ENCODE results near the gene GLCE.

The GLCE gene

DNA sequence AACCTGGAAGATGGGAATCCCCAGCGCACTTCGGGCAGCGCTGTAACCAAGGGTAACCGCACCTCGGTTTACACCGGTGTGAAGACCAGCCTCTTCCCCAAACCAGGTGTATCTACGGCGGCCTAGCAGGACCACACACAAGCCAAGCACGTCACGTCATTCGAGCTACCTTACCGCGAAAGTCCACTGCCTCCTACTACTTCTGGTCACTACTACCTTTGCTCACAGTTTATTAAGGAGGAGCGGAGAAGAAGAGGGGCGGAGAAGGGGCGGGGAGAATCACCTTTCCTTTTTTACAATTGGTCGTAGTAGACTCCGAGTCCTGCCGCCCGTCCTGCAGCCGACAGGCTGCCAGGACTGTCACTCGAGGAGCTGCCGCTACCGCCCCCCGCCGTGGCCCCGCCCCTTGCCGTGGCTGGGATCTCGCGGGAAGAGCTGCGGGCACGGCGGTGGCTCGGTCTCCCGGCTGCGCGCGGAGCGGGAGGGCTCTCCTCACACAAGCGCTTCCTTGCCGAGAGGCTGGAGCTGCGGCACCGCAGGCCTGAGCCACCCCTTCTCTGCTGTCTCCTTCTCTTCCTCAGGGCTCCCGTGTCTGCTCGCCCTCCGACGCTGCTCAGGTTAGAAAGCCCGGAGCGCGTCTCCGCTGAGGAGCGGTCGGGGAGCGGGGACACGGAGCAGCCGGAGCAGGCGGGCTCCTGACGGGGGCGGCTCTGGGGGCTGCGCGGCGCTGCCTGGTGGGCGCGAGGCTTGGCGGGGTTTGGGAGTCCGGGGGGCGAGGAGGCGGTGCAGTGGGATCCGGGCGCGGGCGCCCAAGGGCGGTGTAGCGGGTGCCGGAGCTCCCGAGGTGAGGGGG lies at the start of gene GLCE:
TSS of gene GLCE (plus strand) at position 495 of the 853 bp plus-strand sequence. CDS start 95,172 bp downstream, outside the sequence.
- DNase-seq, result peak; percentile 84 to 96

DNA sequence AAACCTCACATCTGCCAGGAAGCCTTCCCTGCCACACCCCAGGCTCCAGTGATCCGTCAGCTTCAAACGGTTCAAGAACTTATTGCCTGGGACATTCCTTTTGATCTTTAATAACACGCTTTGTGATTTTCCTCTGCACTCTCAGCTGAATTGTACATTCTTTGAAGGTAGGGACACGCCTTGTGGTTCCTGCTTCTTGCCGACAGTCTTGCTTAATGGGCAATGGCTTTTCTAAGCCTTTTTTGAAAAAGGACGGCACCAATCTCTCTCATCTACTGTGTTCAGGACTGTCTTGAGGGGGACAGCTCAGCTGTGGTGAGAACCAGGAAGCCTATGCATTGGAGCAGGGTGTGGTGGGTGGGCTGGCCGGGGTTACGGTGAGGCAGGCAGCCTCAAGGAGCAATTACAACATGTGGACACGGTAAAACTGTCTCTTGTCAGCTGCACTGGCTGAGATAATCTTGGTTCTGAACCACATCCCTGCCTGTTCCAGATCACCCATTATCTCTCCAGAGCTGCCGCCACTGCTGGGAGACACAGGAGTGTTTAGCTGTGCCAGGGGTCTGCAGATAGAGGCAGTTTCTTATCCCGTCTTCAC lies 46.0 kb upstream of the GLCE start:
- no peak for DNase-seq

DNA sequence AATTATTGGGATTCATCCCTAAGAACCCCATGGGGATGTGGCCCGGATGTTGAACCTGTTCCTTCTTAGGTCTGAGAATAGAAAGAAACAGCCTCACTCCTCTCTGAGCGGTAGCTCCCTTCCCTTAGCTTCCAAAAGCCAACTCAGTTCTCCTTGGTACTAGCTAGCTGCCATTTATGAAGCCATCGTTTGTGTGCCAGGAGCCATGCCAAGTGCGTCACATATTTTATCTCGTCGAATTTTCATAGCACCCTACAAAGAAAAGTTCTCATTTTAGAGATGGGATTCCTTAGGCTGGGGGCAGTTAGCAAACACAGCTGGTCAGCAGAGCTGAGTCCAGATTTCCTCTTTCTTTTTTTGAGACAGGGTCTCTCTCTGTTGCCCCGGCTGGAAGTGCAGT lies 45.4 kb upstream of the GLCE start:
- DNase-seq, result no peak

DNA sequence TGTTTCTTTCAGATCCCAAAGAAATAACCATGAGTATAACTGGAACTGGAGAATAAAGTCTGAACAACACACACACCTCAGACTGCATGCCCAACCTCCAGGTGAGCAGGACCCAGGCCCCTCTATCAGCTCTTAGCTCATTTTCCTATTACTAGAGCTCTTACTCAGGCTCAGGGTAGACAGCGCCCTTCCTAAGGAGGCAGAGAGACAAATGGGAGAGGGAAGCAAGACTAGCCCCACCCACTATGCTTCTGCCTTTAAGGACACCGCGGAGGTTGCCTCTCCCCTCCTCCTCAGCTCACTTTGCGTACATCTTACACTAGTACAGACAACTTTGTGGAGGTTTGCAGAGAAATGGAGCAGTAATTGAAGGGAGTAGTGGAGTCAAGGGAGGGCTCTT lies 44.0 kb upstream of the GLCE start:
- DNase-seq, result no peak

DNA sequence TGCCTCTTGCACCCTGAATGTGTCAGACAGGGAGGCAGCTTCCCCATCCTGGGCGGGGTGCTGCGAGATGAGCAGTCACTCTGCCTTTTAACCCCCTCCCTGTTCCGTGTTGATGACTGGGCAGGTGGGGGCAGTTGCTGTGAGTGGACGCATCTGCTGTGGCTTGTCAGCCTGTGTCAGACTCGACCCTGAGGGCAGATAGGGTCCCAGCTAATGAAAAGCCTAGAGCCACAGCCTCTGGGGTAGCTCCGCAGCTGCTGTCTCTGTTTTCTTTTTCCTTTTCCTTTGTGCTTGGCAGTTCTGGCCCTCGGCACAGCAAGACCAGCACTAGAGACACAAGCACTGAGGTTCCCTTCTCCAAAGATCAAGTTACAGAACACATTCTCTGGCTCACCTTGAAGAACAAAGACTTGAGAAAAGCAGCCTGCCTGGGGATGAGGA lies 43.0 kb upstream of the GLCE start:
- no peak for DNase-seq

DNA sequence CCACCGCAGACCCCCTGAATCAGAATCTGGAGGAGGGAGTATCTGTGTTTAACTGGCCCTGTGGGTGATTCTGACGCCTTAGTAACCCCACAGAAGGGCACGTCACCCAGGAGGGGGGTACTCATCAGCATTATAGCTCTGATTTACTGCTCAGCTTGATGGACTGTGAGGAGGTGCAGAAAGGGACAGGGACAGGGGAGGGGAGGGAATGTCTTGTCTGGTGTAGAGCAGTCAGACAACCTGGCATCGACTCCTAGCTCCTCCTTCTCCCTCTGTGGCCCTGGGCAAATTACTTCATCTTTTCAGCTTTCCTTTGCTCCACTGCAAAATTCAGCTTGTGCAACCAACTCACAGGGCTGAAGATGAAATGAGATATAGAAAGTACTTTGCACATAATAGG lies 42.3 kb upstream of the GLCE start:
- DNase-seq, result no peak

DNA sequence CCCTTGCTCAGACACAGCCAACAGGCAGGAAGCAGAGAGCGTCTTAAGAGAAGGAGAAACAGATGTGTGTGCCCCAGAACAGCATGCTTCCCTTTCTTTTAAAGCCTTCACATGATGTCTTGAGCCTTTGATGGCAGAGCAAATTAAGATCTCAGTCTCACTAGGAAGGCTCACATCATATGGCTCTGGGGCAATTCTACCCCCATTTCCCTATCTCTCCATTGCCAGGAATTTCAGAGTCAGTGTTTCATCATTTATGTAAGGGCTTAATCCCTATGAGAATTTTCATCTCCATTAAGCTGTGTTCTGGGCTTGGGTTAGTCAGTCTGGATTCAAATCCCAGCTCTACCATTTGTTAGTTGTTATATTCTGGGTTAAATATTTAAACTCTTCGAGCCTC lies 41.4 kb upstream of the GLCE start:
- no peak for DNase-seq

DNA sequence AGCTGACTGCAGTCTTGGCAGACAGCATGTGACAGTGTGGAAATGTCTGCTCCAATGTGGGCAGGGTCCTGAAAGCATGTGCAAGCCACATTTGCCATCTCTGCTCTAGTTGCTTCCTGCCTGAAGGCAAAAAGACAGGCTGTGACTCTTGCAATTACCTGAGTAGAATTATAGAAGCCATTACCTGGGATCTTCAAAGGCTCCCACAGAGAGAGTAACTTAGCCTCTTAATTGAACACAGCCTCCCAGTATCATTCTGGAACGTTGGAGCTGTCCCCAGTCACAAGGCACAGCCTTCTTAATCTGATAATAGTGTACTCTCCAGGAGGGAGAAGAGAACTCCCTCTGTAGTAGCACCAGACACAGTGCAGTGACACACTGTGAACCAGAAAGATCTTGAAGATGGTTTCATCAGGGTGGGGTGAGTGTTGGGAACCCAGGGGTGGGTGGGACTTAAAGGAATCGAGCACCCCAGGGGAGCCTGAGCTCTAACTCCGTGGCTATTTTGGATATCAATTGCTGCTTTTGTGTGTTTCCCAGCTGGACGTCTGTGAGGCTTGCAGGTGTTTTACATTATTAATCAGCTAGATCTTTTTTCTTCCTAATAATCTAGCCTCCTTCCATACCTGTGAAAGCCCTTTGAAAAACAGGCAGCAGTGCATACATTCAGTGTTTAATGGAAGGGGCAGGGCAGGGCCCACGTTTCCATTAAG lies 40.6 kb upstream of the GLCE start:
- no peak for DNase-seq

DNA sequence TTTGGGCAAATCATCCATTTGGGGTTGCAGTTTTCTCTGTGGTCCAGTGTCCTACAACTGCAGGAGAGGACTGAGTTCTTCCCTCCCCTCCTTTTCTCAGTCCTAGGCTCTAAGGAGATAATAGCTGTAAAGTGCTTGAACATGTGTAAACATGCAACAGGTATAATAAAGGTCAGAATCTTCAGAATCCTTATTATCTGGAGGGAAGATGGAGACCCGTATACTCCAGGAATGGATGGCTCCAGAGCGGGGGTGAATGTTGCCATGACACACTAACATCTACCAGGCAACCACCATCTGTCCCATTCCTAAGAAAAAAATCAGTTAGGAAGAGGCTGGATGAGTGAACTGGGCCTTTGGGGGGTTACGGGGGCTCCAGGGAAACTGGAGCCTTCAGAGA lies 39.7 kb upstream of the GLCE start:
- no peak for DNase-seq

DNA sequence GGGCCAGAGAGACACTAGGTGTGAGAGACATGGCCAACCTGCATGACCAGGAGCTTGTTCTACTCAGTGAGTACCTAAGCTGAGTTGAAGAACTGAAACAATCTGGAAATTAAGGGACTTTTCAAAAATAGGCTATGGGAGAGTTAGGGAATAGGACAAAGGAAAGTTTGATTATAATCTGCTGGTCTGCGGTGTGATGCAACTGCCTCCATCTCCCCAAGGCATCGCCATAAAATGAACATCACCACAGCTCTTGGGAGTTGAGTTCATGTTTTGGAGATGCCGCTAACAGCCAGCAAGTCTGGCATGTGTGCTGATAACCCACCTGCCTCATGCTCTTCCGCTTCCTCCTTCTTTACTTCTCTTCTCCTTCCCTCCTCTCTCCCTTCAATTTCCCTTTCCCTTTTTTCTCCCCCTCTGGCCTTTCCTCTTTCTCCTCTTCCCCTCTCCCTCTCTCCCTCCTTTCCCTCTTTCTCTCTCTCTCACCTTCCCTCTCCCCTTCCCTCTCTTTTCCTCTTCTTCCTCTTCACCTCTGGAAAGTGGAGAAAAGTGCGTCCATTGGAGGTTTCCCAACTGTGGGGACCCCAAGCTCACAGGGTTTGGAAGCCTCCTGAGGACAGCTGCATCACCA lies 39.1 kb upstream of the GLCE start:
- DNase-seq, result no peak

DNA sequence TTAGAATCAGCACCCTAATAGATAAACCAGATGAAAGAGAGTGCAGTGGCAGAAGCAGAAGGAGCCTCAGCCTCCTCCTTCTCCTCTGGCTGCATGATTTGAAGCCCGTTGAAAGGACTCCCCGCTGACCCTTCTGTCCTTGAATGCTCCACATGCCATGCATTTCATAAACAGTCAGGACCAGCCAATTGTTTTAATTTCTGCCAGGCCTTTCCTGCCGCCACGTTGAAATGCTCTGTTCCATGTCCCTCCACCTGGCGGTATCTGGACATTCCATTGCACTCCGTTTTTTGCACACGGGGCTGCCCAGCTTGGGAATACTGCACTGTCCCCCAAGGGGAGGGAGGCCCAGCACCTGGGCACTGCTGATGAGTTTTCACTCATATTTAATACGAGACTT lies 35.2 kb upstream of the GLCE start:
- DNase-seq, result no peak

DNA sequence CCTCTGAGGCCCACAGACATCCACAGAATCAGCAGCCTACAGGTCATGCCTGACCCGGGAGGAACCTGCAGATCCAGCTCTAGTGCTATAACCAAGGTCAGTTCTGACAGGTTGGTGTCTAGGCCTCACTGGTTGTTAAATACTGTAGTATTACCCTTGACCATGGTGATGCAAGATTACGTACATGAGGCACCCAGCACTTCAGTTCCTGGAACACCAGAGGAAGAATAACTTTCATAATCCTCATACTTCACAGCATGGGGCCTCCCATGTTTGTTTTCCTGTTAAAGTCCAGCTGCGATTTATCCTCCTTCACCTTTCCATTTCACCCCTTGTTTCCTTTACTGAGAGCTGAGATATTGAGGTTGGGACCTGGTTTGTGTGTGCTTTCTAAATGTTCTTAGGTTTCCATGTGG lies 34.4 kb upstream of the GLCE start:
- DNase-seq, result no peak

DNA sequence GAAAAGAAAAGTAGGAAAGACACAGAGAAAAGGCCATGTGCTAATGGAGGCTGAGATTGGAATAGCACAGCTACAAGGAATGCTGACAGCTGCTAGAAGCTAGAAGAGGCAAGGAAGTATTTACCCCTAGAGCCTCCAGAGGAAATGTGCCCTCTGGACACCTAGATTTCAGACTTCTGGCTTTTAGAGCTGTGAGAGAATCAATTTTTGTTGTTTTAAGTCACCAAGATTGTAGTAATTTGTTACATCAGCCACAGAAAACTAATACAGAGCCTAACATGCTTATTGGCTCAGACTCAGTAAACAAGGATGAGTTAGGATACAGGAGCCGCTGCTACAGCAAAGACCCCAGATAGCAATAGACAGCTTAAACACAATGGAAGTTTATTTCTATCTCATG lies 33.1 kb upstream of the GLCE start:
- DNase-seq, result no peak

DNA sequence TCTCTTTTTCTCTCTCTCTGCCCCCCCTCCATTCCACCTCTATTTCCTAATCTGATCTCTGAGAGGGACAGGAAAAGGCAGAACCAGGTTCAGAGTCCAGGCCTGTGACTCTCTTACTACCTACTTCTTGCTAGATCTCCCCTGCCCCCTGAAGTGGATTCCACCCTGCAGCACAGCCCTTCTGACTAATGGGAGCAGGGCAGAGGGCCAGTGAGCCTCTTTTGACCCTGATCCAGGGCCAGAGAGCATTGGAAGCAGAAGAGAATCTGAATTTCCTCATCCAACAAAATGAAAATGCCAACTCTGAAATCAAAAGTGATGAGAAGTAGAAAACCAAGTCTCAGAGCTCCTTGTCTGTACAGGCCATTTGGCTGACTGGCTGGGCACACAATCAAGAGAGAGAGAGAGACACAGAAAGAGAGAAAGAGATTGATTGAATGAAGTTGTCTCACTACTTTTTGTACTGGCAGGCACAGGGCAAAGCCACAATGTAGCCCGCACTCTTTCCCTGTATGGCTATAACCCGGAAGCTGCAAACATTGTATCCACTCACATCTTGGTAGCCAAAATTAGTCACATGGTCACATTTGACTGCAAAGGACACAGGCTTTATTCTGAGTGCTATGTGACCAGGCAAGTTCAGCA lies 31.6 kb upstream of the GLCE start:
- DNase-seq, result peak in 1 of 2 experiments; percentile 75

DNA sequence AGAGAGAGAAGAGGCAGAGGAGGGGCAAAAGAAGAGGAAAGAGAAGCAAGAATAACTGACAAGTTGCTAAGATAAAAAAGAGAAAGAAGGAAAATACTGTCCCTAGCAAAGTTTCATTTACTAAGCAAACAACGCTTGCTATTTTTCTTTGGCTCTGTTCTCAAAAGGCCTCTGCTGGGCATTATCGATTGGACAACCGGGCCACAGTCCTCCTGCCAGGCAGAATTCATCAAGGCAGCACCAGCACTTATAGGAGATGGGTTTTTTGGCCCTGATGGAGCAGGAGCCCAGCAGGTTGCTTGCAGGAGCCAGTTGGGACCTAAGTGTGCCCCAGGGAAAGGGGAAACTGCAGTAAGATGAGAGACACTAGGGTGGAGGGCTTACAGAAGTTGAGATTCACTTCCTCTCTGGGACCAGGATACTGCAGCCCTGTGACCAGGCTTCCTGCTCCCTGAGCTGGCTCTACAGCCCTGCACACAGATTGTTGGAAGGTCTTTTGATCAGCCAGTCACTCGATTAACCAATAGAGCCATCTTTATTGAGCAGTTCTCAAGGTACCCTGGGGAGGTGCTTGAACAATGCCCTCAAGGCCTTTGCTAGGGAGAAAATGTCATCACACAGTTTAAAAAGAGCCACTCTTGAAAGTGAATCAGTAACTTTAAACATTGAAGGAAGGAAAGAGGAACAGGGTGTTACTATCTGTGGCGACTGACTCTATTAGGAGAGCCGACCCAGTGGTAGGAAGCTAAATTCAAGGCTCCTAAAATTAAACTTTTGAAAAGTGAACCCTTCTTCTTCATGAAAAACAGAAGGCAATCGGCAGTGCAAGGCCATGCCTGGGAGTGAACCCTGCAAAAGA lies 28.8 kb upstream of the GLCE start:
- no peak for DNase-seq

DNA sequence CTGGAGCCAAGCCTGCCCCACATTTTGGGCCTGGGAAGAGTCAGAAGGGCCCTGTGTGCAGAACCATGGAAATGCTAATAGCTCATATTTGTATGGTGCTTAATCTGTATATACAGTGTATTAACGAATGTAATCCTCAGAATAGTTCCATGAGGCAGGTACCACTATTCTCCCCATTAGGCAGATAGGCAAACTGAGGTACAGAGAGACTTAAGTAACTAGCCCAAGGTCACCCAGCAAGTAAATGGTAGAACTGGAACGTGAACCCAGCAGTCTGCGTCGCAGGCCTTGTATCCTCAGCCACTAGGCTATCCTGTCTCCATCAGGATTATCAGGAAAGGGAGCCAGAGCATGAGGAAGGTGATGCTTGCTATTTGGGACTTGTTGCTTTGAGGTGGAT lies 28.0 kb upstream of the GLCE start:
- no peak for DNase-seq

DNA sequence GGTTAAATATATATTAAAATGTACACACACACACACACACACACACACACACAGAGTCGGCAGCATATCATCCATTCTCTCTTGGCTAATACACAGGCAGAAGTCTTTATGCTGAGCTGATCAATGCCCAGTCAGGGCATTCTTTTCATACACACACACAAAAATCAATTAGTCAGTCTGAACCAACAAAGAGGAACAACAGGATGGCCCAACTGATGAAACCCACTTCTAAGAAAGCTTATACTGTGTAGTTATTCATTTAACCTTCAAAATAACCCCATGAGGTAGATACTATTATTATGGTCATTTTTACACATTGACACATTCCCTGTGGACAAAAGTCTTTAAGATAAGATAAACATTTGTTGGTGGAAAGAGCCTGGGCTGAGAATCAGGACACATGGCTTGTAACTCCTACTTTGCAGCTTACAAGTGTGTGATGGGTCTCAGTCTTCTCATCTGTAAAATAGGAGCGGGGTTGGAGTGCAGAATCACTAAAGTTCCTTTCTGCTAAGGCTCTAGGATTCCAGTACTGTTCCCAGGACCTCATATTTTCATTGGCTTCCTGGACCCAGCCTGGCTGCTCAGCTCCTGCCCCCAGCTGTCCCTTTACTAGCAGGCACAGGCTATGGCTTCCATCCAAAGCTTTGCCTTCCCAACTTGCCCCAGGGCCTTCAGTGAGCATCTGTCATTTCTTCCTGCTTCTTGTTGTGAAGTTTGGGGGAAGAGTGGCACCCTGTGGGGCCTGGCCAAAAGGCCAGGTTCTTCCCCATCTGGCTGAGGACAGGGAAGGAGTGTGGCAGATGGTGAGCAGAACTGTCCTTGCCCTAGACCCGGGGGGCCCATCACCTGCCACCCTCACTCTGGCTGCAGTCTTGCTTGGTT lies 27.2 kb upstream of the GLCE start:
- DNase-seq, result peak; percentile 93 to 99

DNA sequence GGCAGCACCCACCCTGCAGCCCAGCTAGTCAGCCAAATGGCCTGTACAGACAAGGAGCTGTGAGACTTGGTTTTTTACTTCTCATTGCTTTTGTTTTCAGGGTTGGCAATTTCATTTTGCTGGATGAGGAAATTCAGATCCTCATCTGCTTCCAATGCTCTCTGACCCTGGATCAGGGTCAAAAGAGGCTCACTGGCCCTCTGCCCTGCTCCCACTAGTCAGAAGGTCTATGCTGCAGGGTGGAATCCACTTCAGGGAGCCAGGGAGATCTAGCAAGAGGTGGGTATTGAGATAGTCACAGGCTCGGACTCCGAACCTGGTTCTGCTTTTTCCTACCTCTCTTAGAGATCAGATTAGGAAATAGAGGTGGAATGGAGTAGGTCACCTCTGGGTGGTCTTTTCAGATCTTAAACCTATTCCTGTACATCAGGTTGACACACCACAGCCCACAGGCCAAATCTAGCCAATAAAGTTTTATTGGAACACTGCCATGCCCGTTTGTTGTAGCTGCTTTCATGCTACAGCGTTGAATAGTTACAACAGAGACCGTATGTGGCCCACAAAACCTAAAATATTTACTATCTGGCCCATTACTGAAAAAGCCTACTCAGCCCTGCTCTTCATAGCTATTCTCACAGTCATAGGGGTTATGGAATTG lies 26.4 kb upstream of the GLCE start:
- peak; percentile 9 to 68 for DNase-seq

DNA sequence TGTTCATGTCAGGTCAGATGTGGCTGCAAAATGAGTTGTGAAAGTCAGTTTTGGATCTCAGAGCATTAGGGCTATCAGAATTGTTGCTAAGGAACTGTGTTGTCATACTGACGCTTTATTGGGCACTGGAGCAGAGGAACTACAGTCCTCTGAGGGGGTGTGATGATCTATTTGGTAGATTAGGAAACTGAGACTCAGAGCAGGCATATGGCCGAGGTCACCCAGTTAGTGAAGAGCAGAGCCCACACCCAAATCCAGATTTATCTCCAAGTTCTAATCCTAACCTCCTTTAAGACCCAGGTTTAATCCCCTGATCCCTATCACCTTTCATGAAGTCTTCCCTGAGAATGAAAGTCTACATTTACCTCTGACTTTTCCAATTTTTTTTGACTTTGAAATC lies 25.6 kb upstream of the GLCE start:
- DNase-seq, result no peak

DNA sequence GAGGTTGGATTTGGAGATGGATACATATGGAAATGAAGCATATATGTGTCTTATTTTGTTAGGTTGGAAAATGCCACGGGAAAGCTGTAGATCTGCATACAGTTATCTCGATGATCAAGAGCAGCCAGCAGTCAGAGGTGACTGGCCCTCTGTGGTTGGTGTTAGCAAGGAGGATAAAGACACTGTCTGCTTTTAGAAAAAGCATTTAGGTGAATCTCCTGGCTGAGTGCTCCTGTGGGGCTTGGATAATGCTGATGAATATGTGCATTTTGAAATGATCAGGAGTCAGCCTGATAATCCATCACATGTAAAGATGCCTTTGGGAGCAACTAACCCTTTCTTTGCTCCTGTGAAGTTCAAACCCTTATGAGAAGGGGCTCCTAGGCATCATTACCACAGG lies 24.9 kb upstream of the GLCE start:
- no peak for DNase-seq

Measured in NCI-H446 (cell line).